ENCODE results near the gene CFAP92.

CFAP92 gene

DNA sequence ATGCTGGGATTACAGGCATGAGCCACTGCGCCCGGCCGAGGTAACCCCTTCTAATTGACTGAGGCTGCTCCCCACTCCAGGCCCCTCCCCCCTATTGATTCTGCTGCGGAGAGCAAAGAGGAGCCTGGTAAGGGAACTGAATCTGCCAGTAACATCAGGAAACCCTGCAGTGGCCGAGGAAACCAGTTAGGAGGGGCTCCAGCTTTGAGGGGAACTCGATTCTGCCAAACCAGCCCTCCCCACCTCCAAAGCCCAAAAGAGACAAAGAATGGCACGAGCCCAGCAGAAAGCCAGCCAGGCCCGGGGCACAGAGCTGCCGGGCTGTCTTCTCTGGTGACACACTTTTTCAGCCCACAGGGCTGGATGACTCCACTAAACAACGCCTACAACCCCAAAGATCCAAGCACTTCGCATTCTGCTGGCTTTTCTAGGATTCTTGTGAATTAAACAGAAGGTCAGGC, 129.5 kb downstream of the CFAP92 start:
- FAIRE-seq (no peak), DNase-seq (ENCODE audit: insufficient read length) (no peak)
- no peak for TF ChIP-seq POLR2AphosphoS5 (IDR thresholded peaks at IDR 0.05; ENCODE audit: low read depth, low read length)
- no peak for TF ChIP-seq TAF1 (IDR thresholded peaks at IDR 0.05; ENCODE audit: borderline replicate concordance, low read depth, low read length)
- TF ChIP-seq POLR2A (IDR thresholded peaks at IDR 0.05; ENCODE audit: low read depth, low read length): no peak

DNA sequence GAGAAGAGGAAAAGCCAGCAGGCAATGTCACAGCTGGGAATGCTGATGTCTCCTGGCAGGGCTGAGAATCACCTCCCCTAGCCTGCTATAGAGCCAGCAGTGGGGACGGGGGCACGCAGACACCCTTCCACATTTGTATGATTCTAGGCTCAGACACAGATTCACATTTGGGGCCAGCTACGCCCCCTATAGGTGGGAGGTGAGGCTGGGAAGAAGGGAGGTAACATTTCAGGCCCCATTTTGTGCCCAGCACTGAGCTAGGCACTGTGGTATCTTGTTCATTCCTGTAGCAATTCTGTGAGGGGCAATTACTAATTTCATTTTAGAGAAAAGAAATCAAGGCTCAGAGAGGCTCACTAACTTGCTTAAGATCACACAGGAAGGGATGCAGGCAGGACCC, 130.3 kb downstream of the CFAP92 start:
- TF ChIP-seq POLR2AphosphoS5 (IDR thresholded peaks at IDR 0.05; ENCODE audit: low read depth, low read length): no peak
- TF ChIP-seq POLR2A (IDR thresholded peaks at IDR 0.05; ENCODE audit: low read depth, low read length): no peak
- TF ChIP-seq TAF1 (IDR thresholded peaks at IDR 0.05; ENCODE audit: borderline replicate concordance, low read depth, low read length): no peak
- FAIRE-seq (no peak), DNase-seq (ENCODE audit: insufficient read length) (no peak)

DNA sequence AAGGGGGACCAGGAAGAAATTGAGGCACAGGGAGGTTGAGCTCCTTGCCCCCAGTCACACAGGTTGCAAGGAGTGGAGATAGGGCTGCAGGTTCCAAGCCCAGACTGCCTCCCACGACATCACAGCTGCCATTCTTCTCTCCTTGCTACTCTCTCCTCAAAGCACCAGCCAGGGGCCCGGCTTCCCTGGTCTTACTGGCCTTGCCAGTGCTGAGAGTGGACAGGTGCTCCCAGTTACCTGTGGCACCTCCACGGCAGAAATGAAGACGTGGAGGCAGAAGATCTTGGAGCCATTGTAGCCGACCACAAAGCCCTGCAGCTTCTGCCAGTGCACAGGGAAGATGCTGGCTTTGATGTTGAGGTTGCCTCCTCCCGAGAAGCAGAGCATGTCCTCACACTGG, 132.4 kb downstream of the CFAP92 start:
- TF ChIP-seq POLR2A (IDR thresholded peaks at IDR 0.05; ENCODE audit: low read depth, low read length): no peak
- TF ChIP-seq TAF1 (IDR thresholded peaks at IDR 0.05; ENCODE audit: borderline replicate concordance, low read depth, low read length): no peak
- TF ChIP-seq POLR2AphosphoS5 (IDR thresholded peaks at IDR 0.05; ENCODE audit: low read depth, low read length): no peak
- FAIRE-seq (no peak), DNase-seq (ENCODE audit: insufficient read length) (no peak)

Data from GM12892 (cell line).